SK-N-SH (cell line): ENCODE data around the gene SLC4A2. TPM values are rescaled to one million over a fixed set of nuclear protein-coding genes. Genes with fewer than 3 reads are reported as not detected.
A peak's percentile ranks its signal among the peaks of the same experiment; 100 is the strongest.

ENCODE experiments used
- CTCF ChIA-PET: fragments of 300-600, 350-600 bp; formaldehyde crosslinking; extraction: SDS; loops from one replicate; lab custom pipeline; 2021; lab: Yijun Ruan, JAX
- POLR2A ChIA-PET: fragments of 350-600 bp; sonication (Branson Sonifier 250); formaldehyde crosslinking; extraction: SDS; loops from one replicate; lab custom pipeline; 2020; ENCODE audit warnings: antibody characterized with exemption, inconsistent platforms; lab: Yijun Ruan, JAX
- DNase-seq: peaks from one replicate; pipeline ENCODE4 v3.0.0; 2012
- H2AFZ ChIP-seq: fragments of 200-600 bp; sonication (generic); 2 replicates; pipeline ENCODE4 v1.8.1; 2016; ENCODE audit warnings: antibody characterized with exemption, mild to moderate bottlenecking, low read depth
- H3F3A ChIP-seq: fragments of 200-600 bp; sonication (generic); replicated peaks from 2 replicates; pipeline ENCODE3; 2016; ENCODE audit warnings: antibody characterized with exemption, mild to moderate bottlenecking; ENCODE audit not compliant: insufficient read depth
- H3K27ac ChIP-seq, 2 experiments: fragments of 200-500 bp in 1 of 2; fragments of 200-600 bp in 1 of 2; sonication (Bioruptor generic) in 1 of 2; sonication (generic), shearing (Covaris generic) in 1 of 2; 2 replicates each; pipeline versions ENCODE4 v1.5.1 to v1.6.1; 2014 to 2016; ENCODE audit warnings: low read depth in 2 of 2, inconsistent platforms in 1 of 2, low read length in 1 of 2, mild to moderate bottlenecking in 1 of 2, mixed read lengths in 1 of 2
- H3K27me3 ChIP-seq: fragments of 200-600 bp; sonication (generic), shearing (Covaris generic); 2 replicates; pipeline ENCODE4 v1.6.1; 2016; ENCODE audit warnings: mixed run types; ENCODE audit not compliant: insufficient read depth
- H3K36me3 ChIP-seq, 2 experiments: fragments of 200-500 bp in 1 of 2; fragments of 200-600 bp in 1 of 2; sonication (Bioruptor generic) in 1 of 2; sonication (generic) in 1 of 2; replicated peaks in 1 of 2; 2 replicates each; pipeline versions ENCODE3 to v1.5.1; 2014 to 2016; ENCODE audit warnings: low read length in 1 of 2, mild to moderate bottlenecking in 1 of 2; ENCODE audit not compliant: insufficient read depth in 2 of 2, control insufficient read depth in 1 of 2
- H3K4me1 ChIP-seq, 2 experiments: fragments of 200-500 bp in 1 of 2; fragments of 200-600 bp in 1 of 2; sonication (Bioruptor generic) in 1 of 2; sonication (generic), shearing (Covaris generic) in 1 of 2; 2 replicates each; pipeline versions ENCODE4 v1.5.1 to v1.6.1; 2014 to 2016; ENCODE audit warnings: low read depth in 1 of 2, low read length in 1 of 2, mixed run types in 1 of 2; ENCODE audit not compliant: insufficient read depth in 2 of 2, control insufficient read depth in 1 of 2
- H3K4me2 ChIP-seq: fragments of 200-600 bp; sonication (generic), shearing (Covaris generic); 2 replicates; pipeline ENCODE4 v1.6.1; 2017; ENCODE audit warnings: mixed run types
- H3K4me3 ChIP-seq, 2 experiments: fragments of 200-500 bp in 1 of 2; fragments of 200-600 bp in 1 of 2; sonication (Bioruptor generic) in 1 of 2; sonication (generic), shearing (Covaris generic) in 1 of 2; 2 replicates each; pipeline versions ENCODE4 v1.5.1 to v1.8.1; 2014 to 2016; ENCODE audit warnings: low read depth in 2 of 2, inconsistent platforms in 1 of 2, low read length in 1 of 2, mild to moderate bottlenecking in 1 of 2, mixed read lengths in 1 of 2, moderate library complexity in 1 of 2
- H3K79me2 ChIP-seq: fragments of 200-600 bp; sonication (generic); 2 replicates; pipeline ENCODE4 v1.8.1; 2017; ENCODE audit warnings: mild to moderate bottlenecking; ENCODE audit not compliant: insufficient read depth
- H3K9ac ChIP-seq: fragments of 200-600 bp; sonication (generic); 2 replicates; pipeline ENCODE4 v1.6.1; 2017; ENCODE audit warnings: mixed run types
- H3K9me2 ChIP-seq: fragments of 200-600 bp; sonication (generic); 2 replicates; pipeline ENCODE4 v1.6.1; 2017; ENCODE audit warnings: mixed run types
- H3K9me3 ChIP-seq: fragments of 200-600 bp; sonication (generic); 2 replicates; pipeline ENCODE4 v1.6.1; 2017; ENCODE audit warnings: mixed run types, mild to moderate bottlenecking, moderate library complexity
- H4K20me1 ChIP-seq: fragments of 200-600 bp; sonication (generic); 2 replicates; pipeline ENCODE4 v1.6.1; 2017; ENCODE audit warnings: mild to moderate bottlenecking, mixed run types; ENCODE audit not compliant: insufficient read depth
- CHD2 ChIP-seq: fragments of 150-350 bp; IDR thresholded peaks from 2 replicates; pipeline ENCODE4 v1.6.1; 2018; ENCODE audit warnings: low read length; ENCODE audit not compliant: partially characterized antibody
- CTCF ChIP-seq: fragments of 200-600 bp; sonication (generic); IDR thresholded peaks from 2 replicates; pipeline ENCODE4 v1.6.1; 2017; ENCODE audit warnings: antibody characterized with exemption, mild to moderate bottlenecking, moderate library complexity
- EP300 ChIP-seq, 2 experiments: IDR thresholded peaks; 2 replicates each; pipeline versions ENCODE4 v1.4.0 to v1.6.1; 2012; ENCODE audit warnings: borderline replicate concordance in 1 of 2, low read depth in 1 of 2, low read length in 1 of 2
- EZH2phosphoT487 ChIP-seq: fragments of 200-600 bp; sonication (generic); IDR thresholded peaks from 2 replicates; pipeline ENCODE4 v1.6.1; 2017; ENCODE audit warnings: low read depth, mixed run types, mild to moderate bottlenecking, antibody characterized with exemption, moderate library complexity, borderline replicate concordance
- FOSL2 ChIP-seq: IDR thresholded peaks from 2 replicates; pipeline ENCODE4 v1.4.0; 2012; ENCODE audit warnings: low read depth, mild to moderate bottlenecking, moderate library complexity, borderline replicate concordance
- FOXM1 ChIP-seq: IDR thresholded peaks from 2 replicates; pipeline ENCODE4 v1.4.0; 2012; ENCODE audit warnings: low read depth, mild to moderate bottlenecking
- GABPA ChIP-seq: IDR thresholded peaks from 2 replicates; pipeline ENCODE4 v1.4.0; 2012; ENCODE audit warnings: low read depth, mild to moderate bottlenecking
- GATA2 ChIP-seq: sonication (generic); formaldehyde crosslinking; IDR thresholded peaks from 2 replicates; pipeline ENCODE4 v1.5.0; 2020; ENCODE audit warnings: mild to moderate bottlenecking, missing genetic modification reagents
- JUND ChIP-seq: IDR thresholded peaks from 2 replicates; pipeline ENCODE4 v1.4.0; 2012
- MAX ChIP-seq: IDR thresholded peaks from 2 replicates; pipeline ENCODE4 v1.4.0; 2012; ENCODE audit warnings: low read depth
- MXI1 ChIP-seq: IDR thresholded peaks from 2 replicates; pipeline ENCODE4 v1.6.1; 2012; ENCODE audit warnings: mild to moderate bottlenecking, low read depth, low read length, improper control_type of control experiment
- NRF1 ChIP-seq: IDR thresholded peaks from 2 replicates; pipeline ENCODE4 v1.6.1; 2012; ENCODE audit warnings: low read depth, mild to moderate bottlenecking, low read length
- POLR2AphosphoS5 ChIP-seq: IDR thresholded peaks from 2 replicates; pipeline ENCODE4 v1.6.1; 2012; ENCODE audit warnings: low read depth, low read length
- RAD21 ChIP-seq: IDR thresholded peaks from 2 replicates; pipeline ENCODE4 v1.6.1; 2012; ENCODE audit warnings: mild to moderate bottlenecking, low read length
- SIN3A ChIP-seq: IDR thresholded peaks from 2 replicates; pipeline ENCODE4 v1.6.1; 2012; ENCODE audit warnings: low read depth, mild to moderate bottlenecking, low read length, moderate library complexity, borderline replicate concordance
- TAF1 ChIP-seq: IDR thresholded peaks from 2 replicates; pipeline ENCODE4 v1.6.1; 2012; ENCODE audit warnings: low read depth, mild to moderate bottlenecking, low read length, moderate library complexity, borderline replicate concordance
- TCF12 ChIP-seq: IDR thresholded peaks from 2 replicates; pipeline ENCODE4 v1.4.0; 2012
- TEAD4 ChIP-seq: IDR thresholded peaks from 2 replicates; pipeline ENCODE4 v1.4.0; 2012; ENCODE audit warnings: mild to moderate bottlenecking, borderline replicate concordance; ENCODE audit not compliant: insufficient read depth
- USF1 ChIP-seq: IDR thresholded peaks from 2 replicates; pipeline ENCODE4 v1.4.0; 2012; ENCODE audit warnings: low read depth, borderline replicate concordance
- YY1 ChIP-seq: IDR thresholded peaks from 2 replicates; pipeline ENCODE4 v1.4.0; 2012; ENCODE audit warnings: low read depth, mild to moderate bottlenecking
- ZBTB33 ChIP-seq: IDR thresholded peaks from 2 replicates; pipeline ENCODE4 v1.4.0; 2012; ENCODE audit warnings: low read depth, borderline replicate concordance
- WGBS: methylation state at CpG from one replicate; pipeline ENCODE4 v1.1.6; 2017; ENCODE audit warnings: low lambda C conversion rate; 5-methylcytosine and 5-hydroxymethylcytosine counted together
- polyA plus RNA-seq, 3 experiments: library from polyadenylated mRNA; depleted of rRNA; stranded (reverse); fragments of >200 nt; gene quantifications; 2 replicates each; pipeline ENCODE4 v1.2.3, GENCODE V29; 2012

Gene SLC4A2
- 123 and 167 TPM in 2 replicates for polyA plus RNA-seq (2012; rRNA removed)
- polyA plus RNA-seq (2012; cell fraction: cytosol; rRNA removed): 60.6 and 67.2 TPM in 2 replicates
- 478 and 1,049 TPM in 2 replicates for polyA plus RNA-seq (2012; cell fraction: nucleus; rRNA removed)

- Histone ChIP-seq H2AFZ (peak within 1 kb of the TSS; percentile 83), H3K9ac (peak within 1 kb of the TSS; percentile 84), H3K4me3 (peak within 1 kb of the TSS; percentile 66 to 99), H3K27ac (peak within 1 kb of the TSS; percentile 95 to 99), H3K36me3 (peaks cover 20 to 31% of the 10 kb centered on the region in 2 experiments), H3K9me3 (no peaks in the 10 kb centered on the region), H3F3A (no peaks in the 10 kb centered on the region), H3K9me2 (no peaks in the 10 kb centered on the region), H4K20me1 (peaks cover 36% of the 10 kb centered on the region), H3K79me2 (peaks cover 69% of the 10 kb centered on the region), H3K4me1 (peaks cover 28 to 50% of the 10 kb centered on the region in 2 experiments), H3K4me2 (peak within 1 kb of the TSS; percentile 85), H3K27me3 (no peaks in the 10 kb centered on the region)
- CTCF ChIA-PET: interaction anchor here (0.6 to 12.2 kb wide), 27 partner anchors 10 to 161 kb away, joined by 3 to 126 read pairs (median 4); partner anchors contain the start of genes ABCB8, ASIC3, FASTK and TMUB1
- under 1% methylated on average over 48 of the region's 75 CpGs for WGBS
- POLR2A ChIA-PET: interaction anchor here (0.7 to 2.3 kb wide), 6 partner anchors 12 to 89 kb away, joined by 3 to 11 read pairs (median 4); partner anchors contain the start of genes ABCB8 and ASIC3
- TF ChIP-seq EZH2phosphoT487: no peak
- peak; percentile 27 for TF ChIP-seq TAF1
- 0 out of 2 replicates have a peak, but pooled peaks have one; percentile 5 for TF ChIP-seq GABPA
- TF ChIP-seq CTCF: peak; percentile 67
- peak; percentile 16 for TF ChIP-seq CHD2
- TF ChIP-seq SIN3A: peak; percentile 26; the same call in 1 of the 2 replicates
- TF ChIP-seq YY1: 0 out of 2 replicates have a peak, but pooled peaks have one; percentile 9
- 0 out of 2 replicates have a peak, but pooled peaks have one; percentile 13 for TF ChIP-seq TEAD4
- TF ChIP-seq MXI1: no peak; the same call in 1 of the 2 replicates
- TF ChIP-seq POLR2AphosphoS5: peak; percentile 44
- peak; percentile 50 for TF ChIP-seq NRF1
- TF ChIP-seq RAD21: no peak
- peak; percentile 98 for DNase-seq
These were observed at the start of gene SLC4A2 for GRCh38 chr7:151059367-151060112. SLC4A2 (plus strand) TSS chr7:151059589; CDS start chr7:151061988, 2,399 bp downstream.

GRCh38 chr7:151010037-151010306, 49.4 kb upstream of the SLC4A2 start:
- no peaks in the 10 kb centered on the region for H3K36me3 ChIP-seq
- H3F3A ChIP-seq: no peaks in the 10 kb centered on the region
- ChIA-PET CTCF (interaction anchor here (0.5 to 11.3 kb wide), 19 partner anchors 9 to 561 kb away, joined by 3 to 151 read pairs (median 9); partner anchors contain the start of genes ABCB8, ATG9B, CDK5 and NOS3), POLR2A (interaction anchor here (0.9 to 1.4 kb wide), 2 partner anchors 8 to 15 kb away, joined by 3 to 5 read pairs; no protein-coding TSS in a partner anchor)
- peaks cover 0 to 30% of the 10 kb centered on the region in 2 experiments; a peak in 1 of 4 replicates for H3K4me1 ChIP-seq
- no peak overlapping the region for H3K4me2 ChIP-seq
- H3K79me2 ChIP-seq: no peaks in the 10 kb centered on the region
- no peaks in the 10 kb centered on the region for H3K9me2 ChIP-seq
- no peaks in the 10 kb centered on the region for H4K20me1 ChIP-seq
- H3K4me3 ChIP-seq: no peak overlapping the region
- TF ChIP-seq TAF1 (no peak), GATA2 (CRISPR knock-in tag) (no peak), FOSL2 (no peak), USF1 (no peak), FOXM1 (no peak), JUND (no peak), TEAD4 (no peak), TCF12 (no peak), EP300 (IDR thresholded peaks at IDR 0.05; ENCODE audit: borderline replicate concordance in 1 of 2, low read depth in 1 of 2, low read length in 1 of 2) (no peak), SIN3A (no peak), ZBTB33 (no peak), GABPA (no peak), RAD21 (no peak), MAX (no peak)
- H3K27ac ChIP-seq: no peak overlapping the region
- DNase-seq: no peak
- no peaks in the 10 kb centered on the region for H3K9me3 ChIP-seq
- 0 out of 2 replicates have a peak, but pooled peaks cover 5% of the 10 kb centered on the region for H3K27me3 ChIP-seq
- H3K9ac ChIP-seq: no peak overlapping the region
- WGBS: 88% methylated on average over 5 of the region's 7 CpGs
- H2AFZ ChIP-seq: no peak overlapping the region
